ENCODE data around the gene SLCO3A1. TPM values are rescaled to one million over a fixed set of nuclear protein-coding genes. Genes with fewer than 3 reads are reported as not detected.

Gene SLCO3A1
- total and polyA plus RNA-seq, 2 experiments from 2014 or later = 1.9 to 6.9 TPM

GRCh38 chr15:91889111-91889815, 35.8 kb downstream of the SLCO3A1 start:
- Histone ChIP-seq H3K4me3 (no peak overlapping the region), H4K20me1 (ENCODE audit: insufficient read depth) (no peaks in the 10 kb centered on the region), H2AFZ (no peak overlapping the region), H3K27ac (no peak overlapping the region), H3K4me1 (ENCODE audit: insufficient read depth) (peaks cover 14% of the 10 kb centered on the region; the same call in 1 of the 2 replicates), H3K9me3 (ENCODE audit: low read depth) (no peaks in the 10 kb centered on the region), H3K79me2 (ENCODE audit: insufficient read depth) (no peaks in the 10 kb centered on the region), H3F3A (ENCODE audit: insufficient read depth) (no peaks in the 10 kb centered on the region; the same call in 1 of the 2 replicates), H3K36me3 (ENCODE audit: low read depth) (no peaks in the 10 kb centered on the region), H3K9me2 (ENCODE audit: insufficient read depth) (no peaks in the 10 kb centered on the region), H3K9ac (no peak overlapping the region), H3K27me3 (replicated peaks; ENCODE audit: insufficient read depth) (no peaks in the 10 kb centered on the region), H3K4me2 (ENCODE audit: unreplicated experiment) (no peak overlapping the region)
- DNase-seq = no peak
- in situ Hi-C loops (cut with MboI) = no loop called here
- 95 to 98% methylated on average over 2 of the region's 2 CpGs for WGBS, 2 experiments (ENCODE audit: low coverage in 1 of 2, low lambda C conversion rate in 2 of 2, missing lambda C conversion rate in 2 of 2)
- TF ChIP-seq EZH2 (IDR thresholded peaks at IDR 0.05; ENCODE audit: insufficient read depth, poor library complexity, severe bottlenecking) (no peak), EZH2phosphoT487 (IDR thresholded peaks at IDR 0.05; ENCODE audit: insufficient read depth, low read depth) (no peak)

GRCh38 chr15:91890614-91891013, 37.1 kb downstream of the SLCO3A1 start:
- Histone ChIP-seq H3K27ac (no peak overlapping the region), H3K79me2 (ENCODE audit: insufficient read depth) (no peaks in the 10 kb centered on the region), H3K4me2 (ENCODE audit: unreplicated experiment) (no peak overlapping the region), H3K4me1 (ENCODE audit: insufficient read depth) (peaks cover 10% of the 10 kb centered on the region; the same call in 1 of the 2 replicates), H3K4me3 (no peak overlapping the region), H3K9ac (no peak overlapping the region), H3K9me2 (ENCODE audit: insufficient read depth) (no peaks in the 10 kb centered on the region), H4K20me1 (ENCODE audit: insufficient read depth) (no peaks in the 10 kb centered on the region), H2AFZ (no peak overlapping the region), H3F3A (ENCODE audit: insufficient read depth) (no peaks in the 10 kb centered on the region; the same call in 1 of the 2 replicates), H3K9me3 (ENCODE audit: low read depth) (no peaks in the 10 kb centered on the region), H3K36me3 (ENCODE audit: low read depth) (no peaks in the 10 kb centered on the region), H3K27me3 (replicated peaks; ENCODE audit: insufficient read depth) (no peaks in the 10 kb centered on the region)
- DNase-seq = peak; percentile 62
- TF ChIP-seq EZH2 (IDR thresholded peaks at IDR 0.05; ENCODE audit: insufficient read depth, poor library complexity, severe bottlenecking) = no peak
- no peak for TF ChIP-seq EZH2phosphoT487 (IDR thresholded peaks at IDR 0.05; ENCODE audit: insufficient read depth, low read depth)
- WGBS, 2 experiments (ENCODE audit: low coverage in 1 of 2, low lambda C conversion rate in 2 of 2, missing lambda C conversion rate in 2 of 2) = 73 to 76% methylated on average over 2 of the region's 2 CpGs
- in situ Hi-C loops (cut with MboI) = no loop called here

GRCh38 chr15:91891101-91891500, 37.6 kb downstream of the SLCO3A1 start:
- Histone ChIP-seq H3K4me3 (no peak overlapping the region), H3K4me2 (ENCODE audit: unreplicated experiment) (no peak overlapping the region), H4K20me1 (ENCODE audit: insufficient read depth) (no peaks in the 10 kb centered on the region), H3K79me2 (ENCODE audit: insufficient read depth) (no peaks in the 10 kb centered on the region), H3K9me3 (ENCODE audit: low read depth) (no peaks in the 10 kb centered on the region), H3K36me3 (ENCODE audit: low read depth) (no peaks in the 10 kb centered on the region), H3K27me3 (replicated peaks; ENCODE audit: insufficient read depth) (no peaks in the 10 kb centered on the region), H2AFZ (no peak overlapping the region), H3K27ac (no peak overlapping the region), H3K4me1 (ENCODE audit: insufficient read depth) (peaks cover 10% of the 10 kb centered on the region; the same call in 1 of the 2 replicates), H3K9me2 (ENCODE audit: insufficient read depth) (no peaks in the 10 kb centered on the region), H3K9ac (no peak overlapping the region), H3F3A (ENCODE audit: insufficient read depth) (no peaks in the 10 kb centered on the region; the same call in 1 of the 2 replicates)
- 95 to 100% methylated on average over 1 of the region's 1 CpG for WGBS, 2 experiments (ENCODE audit: low coverage in 1 of 2, low lambda C conversion rate in 2 of 2, missing lambda C conversion rate in 2 of 2)
- in situ Hi-C loops (cut with MboI) = no loop called here
- DNase-seq = no peak
- TF ChIP-seq EZH2phosphoT487 (IDR thresholded peaks at IDR 0.05; ENCODE audit: insufficient read depth, low read depth) (no peak), EZH2 (IDR thresholded peaks at IDR 0.05; ENCODE audit: insufficient read depth, poor library complexity, severe bottlenecking) (no peak)

- Histone ChIP-seq H3K27me3 (replicated peaks; ENCODE audit: insufficient read depth) (no peaks in the 10 kb centered on the region), H3K4me2 (ENCODE audit: unreplicated experiment) (no peak overlapping the region), H3F3A (ENCODE audit: insufficient read depth) (no peaks in the 10 kb centered on the region; the same call in 1 of the 2 replicates), H3K9me3 (ENCODE audit: low read depth) (no peaks in the 10 kb centered on the region), H3K9me2 (ENCODE audit: insufficient read depth) (no peaks in the 10 kb centered on the region), H3K27ac (no peak overlapping the region), H4K20me1 (ENCODE audit: insufficient read depth) (no peaks in the 10 kb centered on the region), H3K36me3 (ENCODE audit: low read depth) (no peaks in the 10 kb centered on the region), H2AFZ (no peak overlapping the region), H3K9ac (no peak overlapping the region), H3K79me2 (ENCODE audit: insufficient read depth) (no peaks in the 10 kb centered on the region), H3K4me3 (no peak overlapping the region), H3K4me1 (ENCODE audit: insufficient read depth) (peaks cover 10% of the 10 kb centered on the region; the same call in 1 of the 2 replicates)
- in situ Hi-C loops (cut with MboI) = no loop called here
- TF ChIP-seq EZH2phosphoT487 (IDR thresholded peaks at IDR 0.05; ENCODE audit: insufficient read depth, low read depth) = no peak
- DNase-seq = no peak
- 81 to 83% methylated on average over 5 of the region's 5 CpGs for WGBS, 2 experiments (ENCODE audit: low coverage in 1 of 2, low lambda C conversion rate in 2 of 2, missing lambda C conversion rate in 2 of 2)
Measured at GRCh38 chr15:91891788-91892345, 38.4 kb downstream of the SLCO3A1 start.

Measured in GM23248 (cell line).